Breast epithelium (tissue), 3 donors: ENCODE results near the gene MAD1L1.

ENCODE experiments used
- CTCF ChIP-seq, 3 donors: fragments of 450-650 bp; IDR thresholded peaks; one replicate each; pipeline ENCODE4 v1.5.1; 2016 to 2017; ENCODE audit warnings: antibody characterized with exemption in 3 of 3, mild to moderate bottlenecking in 3 of 3, moderate library complexity in 3 of 3
- POLR2A ChIP-seq: fragments of 450-650 bp; IDR thresholded peaks from one replicate; pipeline ENCODE4 v1.6.1; 2016; ENCODE audit warnings: antibody characterized with exemption, mild to moderate bottlenecking, moderate library complexity

- TF ChIP-seq POLR2A: no peak
- TF ChIP-seq CTCF (IDR thresholded peaks at IDR 0.05): no peak
Measured at GRCh38 chr7:2017481-2017891, 215.3 kb downstream of the MAD1L1 start.
